ENCODE results near the gene PFDN6. TPM values are rescaled to one million over a fixed set of nuclear protein-coding genes. Genes with fewer than 3 reads are reported as not detected.
A peak's percentile ranks its signal among the peaks of the same experiment; 100 is the strongest.

Gene PFDN6
- total and polyA plus RNA-seq, 9 of the 15 experiments (the other 6 are each of a cell fraction or from before 2014, with no cell fraction given), result 6.8 to 475 (median 216) TPM

DNA sequence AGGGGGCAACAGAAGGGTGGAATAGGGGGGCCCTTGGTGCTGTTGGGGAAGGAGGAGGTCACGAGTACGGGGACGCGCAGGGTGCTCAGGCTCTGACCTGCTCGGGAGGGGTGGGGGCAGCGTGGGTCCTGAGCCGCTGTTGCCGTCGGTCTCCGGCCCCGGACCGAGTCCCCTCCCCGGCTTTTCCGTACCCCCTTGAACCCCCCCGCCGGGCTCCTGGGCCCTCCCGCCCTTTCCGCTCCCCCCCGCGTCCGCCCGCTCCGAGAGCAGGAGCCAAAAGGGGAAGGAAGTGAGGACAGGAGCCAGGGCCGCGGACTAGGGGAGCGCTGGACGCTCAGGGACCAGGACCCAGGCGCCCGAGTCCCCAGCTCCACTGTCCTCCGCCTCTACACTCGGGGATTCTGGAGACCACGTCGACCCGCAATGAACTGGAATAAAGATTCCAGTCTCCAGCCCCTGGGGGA lies 9.4 kb downstream of the PFDN6 start, which contains the start of gene RGL2 (continued):
- TF ChIP-seq DIDO1 (tag; IDR thresholded peaks at IDR 0.05; ENCODE audit: low read depth) (no peak), DACH1 (IDR thresholded peaks at IDR 0.05; ENCODE audit: partially characterized antibody) (no peak), SMC3 (conservative IDR thresholded peaks at IDR 0.05; ENCODE audit: insufficient read depth, low read depth, low read length) (no peak), SMAD3 (CRISPR knock-in tag; conservative IDR thresholded peaks at IDR 0.05) (no peak), OTX1 (CRISPR knock-in tag; IDR thresholded peaks at IDR 0.05) (peak; percentile 51), CCNT2 (IDR thresholded peaks at IDR 0.05; ENCODE audit: borderline replicate concordance, extremely low read depth, insufficient read length, low read depth, low read length) (peak; percentile 51), YY1 (IDR thresholded peaks at IDR 0.05; ENCODE audit: borderline replicate concordance in 1 of 3, control insufficient read depth in 1 of 3, extremely low read depth in 1 of 3, insufficient read depth in 3 of 3, insufficient read length in 1 of 3, insufficient replicate concordance in 2 of 3, low read depth in 1 of 3, low read length in 2 of 3) (peak in 1 of 3 experiments; percentile 25), TCF7L2 (IDR thresholded peaks at IDR 0.05; ENCODE audit: low read depth, low read length) (no peak), CEBPB (tag; IDR thresholded peaks at IDR 0.05) (no peak), ZNF212 (CRISPR knock-in tag; IDR thresholded peaks at IDR 0.05) (0 out of 2 replicates have a peak, but pooled peaks have one; percentile 50), HNRNPK (IDR thresholded peaks at IDR 0.05; ENCODE audit: low read depth, low read length, poor library complexity, severe bottlenecking) (no peak), MCM2 (IDR thresholded peaks at IDR 0.05; ENCODE audit: low read depth) (no peak)
- TF ChIP-seq, protein P1, sequence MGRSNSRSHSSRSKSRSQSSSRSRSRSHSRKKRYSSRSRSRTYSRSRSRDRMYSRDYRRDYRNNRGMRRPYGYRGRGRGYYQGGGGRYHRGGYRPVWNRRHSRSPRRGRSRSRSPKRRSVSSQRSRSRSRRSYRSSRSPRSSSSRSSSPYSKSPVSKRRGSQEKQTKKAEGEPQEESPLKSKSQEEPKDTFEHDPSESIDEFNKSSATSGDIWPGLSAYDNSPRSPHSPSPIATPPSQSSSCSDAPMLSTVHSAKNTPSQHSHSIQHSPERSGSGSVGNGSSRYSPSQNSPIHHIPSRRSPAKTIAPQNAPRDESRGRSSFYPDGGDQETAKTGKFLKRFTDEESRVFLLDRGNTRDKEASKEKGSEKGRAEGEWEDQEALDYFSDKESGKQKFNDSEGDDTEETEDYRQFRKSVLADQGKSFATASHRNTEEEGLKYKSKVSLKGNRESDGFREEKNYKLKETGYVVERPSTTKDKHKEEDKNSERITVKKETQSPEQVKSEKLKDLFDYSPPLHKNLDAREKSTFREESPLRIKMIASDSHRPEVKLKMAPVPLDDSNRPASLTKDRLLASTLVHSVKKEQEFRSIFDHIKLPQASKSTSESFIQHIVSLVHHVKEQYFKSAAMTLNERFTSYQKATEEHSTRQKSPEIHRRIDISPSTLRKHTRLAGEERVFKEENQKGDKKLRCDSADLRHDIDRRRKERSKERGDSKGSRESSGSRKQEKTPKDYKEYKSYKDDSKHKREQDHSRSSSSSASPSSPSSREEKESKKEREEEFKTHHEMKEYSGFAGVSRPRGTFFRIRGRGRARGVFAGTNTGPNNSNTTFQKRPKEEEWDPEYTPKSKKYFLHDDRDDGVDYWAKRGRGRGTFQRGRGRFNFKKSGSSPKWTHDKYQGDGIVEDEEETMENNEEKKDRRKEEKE (IDR thresholded peaks at IDR 0.05; ENCODE audit: borderline replicate concordance in 1 of 2, control insufficient read depth in 1 of 2, low read depth in 2 of 2, low read length in 1 of 2), result no peak
- TF ChIP-seq, protein P2, sequence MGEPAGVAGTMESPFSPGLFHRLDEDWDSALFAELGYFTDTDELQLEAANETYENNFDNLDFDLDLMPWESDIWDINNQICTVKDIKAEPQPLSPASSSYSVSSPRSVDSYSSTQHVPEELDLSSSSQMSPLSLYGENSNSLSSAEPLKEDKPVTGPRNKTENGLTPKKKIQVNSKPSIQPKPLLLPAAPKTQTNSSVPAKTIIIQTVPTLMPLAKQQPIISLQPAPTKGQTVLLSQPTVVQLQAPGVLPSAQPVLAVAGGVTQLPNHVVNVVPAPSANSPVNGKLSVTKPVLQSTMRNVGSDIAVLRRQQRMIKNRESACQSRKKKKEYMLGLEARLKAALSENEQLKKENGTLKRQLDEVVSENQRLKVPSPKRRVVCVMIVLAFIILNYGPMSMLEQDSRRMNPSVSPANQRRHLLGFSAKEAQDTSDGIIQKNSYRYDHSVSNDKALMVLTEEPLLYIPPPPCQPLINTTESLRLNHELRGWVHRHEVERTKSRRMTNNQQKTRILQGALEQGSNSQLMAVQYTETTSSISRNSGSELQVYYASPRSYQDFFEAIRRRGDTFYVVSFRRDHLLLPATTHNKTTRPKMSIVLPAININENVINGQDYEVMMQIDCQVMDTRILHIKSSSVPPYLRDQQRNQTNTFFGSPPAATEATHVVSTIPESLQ (CRISPR knock-in tag; IDR thresholded peaks at IDR 0.05), result no peak
- TF ChIP-seq, protein P3, sequence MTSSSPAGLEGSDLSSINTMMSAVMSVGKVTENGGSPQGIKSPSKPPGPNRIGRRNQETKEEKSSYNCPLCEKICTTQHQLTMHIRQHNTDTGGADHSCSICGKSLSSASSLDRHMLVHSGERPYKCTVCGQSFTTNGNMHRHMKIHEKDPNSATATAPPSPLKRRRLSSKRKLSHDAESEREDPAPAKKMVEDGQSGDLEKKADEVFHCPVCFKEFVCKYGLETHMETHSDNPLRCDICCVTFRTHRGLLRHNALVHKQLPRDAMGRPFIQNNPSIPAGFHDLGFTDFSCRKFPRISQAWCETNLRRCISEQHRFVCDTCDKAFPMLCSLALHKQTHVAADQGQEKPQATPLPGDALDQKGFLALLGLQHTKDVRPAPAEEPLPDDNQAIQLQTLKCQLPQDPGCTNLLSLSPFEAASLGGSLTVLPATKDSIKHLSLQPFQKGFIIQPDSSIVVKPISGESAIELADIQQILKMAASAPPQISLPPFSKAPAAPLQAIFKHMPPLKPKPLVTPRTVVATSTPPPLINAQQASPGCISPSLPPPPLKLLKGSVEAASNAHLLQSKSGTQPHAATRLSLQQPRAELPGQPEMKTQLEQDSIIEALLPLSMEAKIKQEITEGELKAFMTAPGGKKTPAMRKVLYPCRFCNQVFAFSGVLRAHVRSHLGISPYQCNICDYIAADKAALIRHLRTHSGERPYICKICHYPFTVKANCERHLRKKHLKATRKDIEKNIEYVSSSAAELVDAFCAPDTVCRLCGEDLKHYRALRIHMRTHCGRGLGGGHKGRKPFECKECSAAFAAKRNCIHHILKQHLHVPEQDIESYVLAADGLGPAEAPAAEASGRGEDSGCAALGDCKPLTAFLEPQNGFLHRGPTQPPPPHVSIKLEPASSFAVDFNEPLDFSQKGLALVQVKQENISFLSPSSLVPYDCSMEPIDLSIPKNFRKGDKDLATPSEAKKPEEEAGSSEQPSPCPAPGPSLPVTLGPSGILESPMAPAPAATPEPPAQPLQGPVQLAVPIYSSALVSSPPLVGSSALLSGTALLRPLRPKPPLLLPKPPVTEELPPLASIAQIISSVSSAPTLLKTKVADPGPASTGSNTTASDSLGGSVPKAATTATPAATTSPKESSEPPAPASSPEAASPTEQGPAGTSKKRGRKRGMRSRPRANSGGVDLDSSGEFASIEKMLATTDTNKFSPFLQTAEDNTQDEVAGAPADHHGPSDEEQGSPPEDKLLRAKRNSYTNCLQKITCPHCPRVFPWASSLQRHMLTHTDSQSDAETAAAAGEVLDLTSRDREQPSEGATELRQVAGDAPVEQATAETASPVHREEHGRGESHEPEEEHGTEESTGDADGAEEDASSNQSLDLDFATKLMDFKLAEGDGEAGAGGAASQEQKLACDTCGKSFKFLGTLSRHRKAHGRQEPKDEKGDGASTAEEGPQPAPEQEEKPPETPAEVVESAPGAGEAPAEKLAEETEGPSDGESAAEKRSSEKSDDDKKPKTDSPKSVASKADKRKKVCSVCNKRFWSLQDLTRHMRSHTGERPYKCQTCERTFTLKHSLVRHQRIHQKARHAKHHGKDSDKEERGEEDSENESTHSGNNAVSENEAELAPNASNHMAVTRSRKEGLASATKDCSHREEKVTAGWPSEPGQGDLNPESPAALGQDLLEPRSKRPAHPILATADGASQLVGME (CRISPR knock-in tag; IDR thresholded peaks at IDR 0.05), result 0 out of 2 replicates have a peak, but pooled peaks have one; percentile 36

Data from K562 (cell line).